Stimulated activated CD8-positive, alpha-beta memory T cell treated with anti-CD3 and anti-CD28 coated beads, Interleukin-4, amount 100 ng/mL, for 1 hour (primary cell): ENCODE results near the gene PRPF8.
"Not testable (repeated sequence)": the region's sequence is repeated elsewhere in the genome, so short reads cannot be mapped to it uniquely, and the experiment has no call there.

Source experiments
- DNase-seq, 2 donors: peaks; one replicate each; pipeline ENCODE4 v3.0.0-alpha.2; 2020; ENCODE audit warnings: low read depth in 2 of 2, low spot score in 1 of 2

Gene PRPF8

GRCh38 chr17:1716912-1717695 lies 32.4 kb upstream of the PRPF8 start:
- DNase-seq, result peak in 1 of 2 donors; percentile 62

- peak; percentile 98 to 100 for DNase-seq
Measured at GRCh38 chr17:1716076-1716911, 31.6 kb upstream of the PRPF8 start.

GRCh38 chr17:1715803-1716075 lies 31.1 kb upstream of the PRPF8 start:
- no peak for DNase-seq

GRCh38 chr17:1714980-1715802 lies 30.5 kb upstream of the PRPF8 start:
- no peak for DNase-seq

GRCh38 chr17:1714427-1714979 lies 29.8 kb upstream of the PRPF8 start:
- DNase-seq, result no peak

- DNase-seq, result no peak
Measured at GRCh38 chr17:1713878-1714426, 29.3 kb upstream of the PRPF8 start.

GRCh38 chr17:1713160-1713877 lies 28.7 kb upstream of the PRPF8 start:
- DNase-seq, result no peak

GRCh38 chr17:1712271-1712670 lies 27.6 kb upstream of the PRPF8 start:
- no peak for DNase-seq

- DNase-seq, result no peak
Measured at GRCh38 chr17:1711804-1712203, 27.1 kb upstream of the PRPF8 start.

- no peak for DNase-seq
Measured at GRCh38 chr17:1710807-1711553, 26.3 kb upstream of the PRPF8 start.

GRCh38 chr17:1709971-1710806 lies 25.5 kb upstream of the PRPF8 start, which contains the start of gene TLCD2:
Gene TLCD2 (minus strand): TSS chr17:1710377. CDS start chr17:1710242, 135 bp downstream.
- no peak for DNase-seq

- DNase-seq, result no peak
Measured at GRCh38 chr17:1709403-1709951, 24.8 kb upstream of the PRPF8 start.

GRCh38 chr17:1708791-1709346 lies 24.2 kb upstream of the PRPF8 start:
- DNase-seq, result not testable (repeated sequence)

GRCh38 chr17:1707107-1707506 lies 22.4 kb upstream of the PRPF8 start:
- no peak for DNase-seq

- no peak for DNase-seq
Measured at GRCh38 chr17:1705004-1705403, 20.3 kb upstream of the PRPF8 start.

GRCh38 chr17:1703063-1703462 lies 18.4 kb upstream of the PRPF8 start:
- no peak for DNase-seq

GRCh38 chr17:1699891-1700290 lies 15.2 kb upstream of the PRPF8 start:
- DNase-seq, result not testable (repeated sequence)

GRCh38 chr17:1697681-1698080 lies 13.0 kb upstream of the PRPF8 start:
- no peak for DNase-seq
